Caco-2 (cell line): ENCODE data around the gene PDZD2. TPM values are rescaled to one million over a fixed set of nuclear protein-coding genes. Genes with fewer than 3 reads are reported as not detected.

Source experiments
- BruUV-seq: library from RNA; stranded (reverse); fragments of 400-500 nt; replicated peaks from 2 replicates; lab custom pipeline; 2021; lab: Mats Ljungman, UMichigan
- CTCF ChIA-PET: fragments of 300-600 bp; sonication (Branson Sonifier 250); formaldehyde crosslinking; loops from one replicate; lab custom pipeline; 2022; ENCODE audit warnings: antibody characterized with exemption; lab: Charles Lee
- POLR2A ChIA-PET: fragments of 300-600 bp; sonication (Branson Sonifier 250); formaldehyde crosslinking; loops from one replicate; lab custom pipeline; 2022; ENCODE audit warnings: antibody characterized with exemption; lab: Charles Lee
- DNase-seq, 2 experiments: peaks; one replicate each; pipeline versions ENCODE4 v3.0.0 to v3.0.0-alpha.2; 2020 to 2022
- H3K27me3 ChIP-seq: replicated peaks from 2 replicates; pipeline ENCODE4 v1.6.0; 2011; ENCODE audit warnings: low read length; ENCODE audit not compliant: control insufficient read depth, insufficient read depth
- H3K36me3 ChIP-seq: 2 replicates; pipeline ENCODE4 v1.5.1; 2011; ENCODE audit warnings: low read length; ENCODE audit not compliant: control insufficient read depth, insufficient read depth
- H3K4me1 ChIP-seq: fragments of 250-450 bp; sonication (Bioruptor Pico); 2 replicates; pipeline ENCODE4 v1.5.1; 2020; ENCODE audit warnings: mild to moderate bottlenecking
- H3K4me3 ChIP-seq: 2 replicates; pipeline ENCODE4 v1.5.1; 2011; ENCODE audit warnings: low read depth, mild to moderate bottlenecking, control low read depth, low read length
- H3K9me3 ChIP-seq: fragments of 250-450 bp; sonication (Bioruptor Pico); 2 replicates; pipeline ENCODE4 v1.5.1; 2020; ENCODE audit warnings: mild to moderate bottlenecking, moderate library complexity
- H3K27ac Mint-ChIP-seq: one replicate; pipeline ENCODE4 v1.8.0; 2022; ENCODE audit warnings: mixed read lengths; ENCODE audit not compliant: unreplicated experiment
- H3K27me3 Mint-ChIP-seq: one replicate; pipeline ENCODE4 v1.8.0; 2022; ENCODE audit warnings: mixed read lengths; ENCODE audit not compliant: insufficient read depth, unreplicated experiment
- H3K36me3 Mint-ChIP-seq: one replicate; pipeline ENCODE4 v1.8.0; 2022; ENCODE audit warnings: mild to moderate bottlenecking, mixed read lengths; ENCODE audit not compliant: insufficient read depth, unreplicated experiment
- H3K4me1 Mint-ChIP-seq: one replicate; pipeline ENCODE4 v1.8.0; 2022; ENCODE audit warnings: low read depth, mixed read lengths; ENCODE audit not compliant: unreplicated experiment
- H3K4me3 Mint-ChIP-seq: one replicate; pipeline ENCODE4 v1.8.0; 2022; ENCODE audit warnings: mild to moderate bottlenecking, moderate library complexity, mixed read lengths; ENCODE audit not compliant: unreplicated experiment
- H3K9me3 Mint-ChIP-seq: one replicate; pipeline ENCODE4 v1.8.0; 2022; ENCODE audit warnings: mixed read lengths; ENCODE audit not compliant: unreplicated experiment
- intact Hi-C: fragments of 100-400 bp; cut with micrococcal nuclease; formaldehyde crosslinking; loops from one replicate; pipeline ENCODE4 v1.10.0; 2022; ENCODE audit not compliant: unreplicated experiment
- total RNA-seq: library from RNA; stranded (reverse); gene quantifications from 2 replicates; pipeline ENCODE4 v1.2.3, GENCODE V29; 2022
- TF ChIP-seq, protein P1 (sequence below), 2 experiments: fragments of 200-600 bp in 1 of 2; IDR thresholded peaks; 1 replicate in 1 of 2; 2 replicates in 1 of 2; pipeline versions ENCODE4 v1.5.1 to v1.8.0; 2011 to 2022; ENCODE audit warnings: antibody characterized with exemption in 1 of 2, control low read depth in 1 of 2, inconsistent platforms in 1 of 2, low read depth in 1 of 2, low read length in 1 of 2, mild to moderate bottlenecking in 1 of 2, moderate library complexity in 1 of 2; ENCODE audit not compliant: insufficient read depth in 1 of 2, severe bottlenecking in 1 of 2, unreplicated experiment in 1 of 2

The PDZD2 gene
- total RNA-seq, 1 experiment from 2014 or later, result 0.16 TPM

DNA sequence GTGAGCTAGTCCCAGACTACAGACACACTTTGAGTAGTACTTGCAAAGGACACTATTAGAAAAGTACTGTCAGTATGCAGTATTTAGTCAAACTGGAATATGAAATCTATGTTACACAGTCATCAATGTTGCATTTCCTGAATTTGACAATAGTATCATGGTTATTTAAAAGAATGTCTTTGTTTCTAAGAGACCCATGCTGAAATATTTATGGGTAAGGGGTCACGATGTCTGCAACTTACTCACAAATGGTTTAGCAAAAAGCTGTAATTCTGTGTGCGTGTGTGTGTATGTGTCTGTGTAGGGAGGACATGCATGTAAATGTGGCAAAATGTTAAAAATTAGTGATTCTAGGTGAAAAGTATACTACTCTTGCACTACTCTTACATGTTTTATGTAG lies 429.6 kb downstream of the PDZD2 start:
- TF ChIP-seq, protein P1, sequence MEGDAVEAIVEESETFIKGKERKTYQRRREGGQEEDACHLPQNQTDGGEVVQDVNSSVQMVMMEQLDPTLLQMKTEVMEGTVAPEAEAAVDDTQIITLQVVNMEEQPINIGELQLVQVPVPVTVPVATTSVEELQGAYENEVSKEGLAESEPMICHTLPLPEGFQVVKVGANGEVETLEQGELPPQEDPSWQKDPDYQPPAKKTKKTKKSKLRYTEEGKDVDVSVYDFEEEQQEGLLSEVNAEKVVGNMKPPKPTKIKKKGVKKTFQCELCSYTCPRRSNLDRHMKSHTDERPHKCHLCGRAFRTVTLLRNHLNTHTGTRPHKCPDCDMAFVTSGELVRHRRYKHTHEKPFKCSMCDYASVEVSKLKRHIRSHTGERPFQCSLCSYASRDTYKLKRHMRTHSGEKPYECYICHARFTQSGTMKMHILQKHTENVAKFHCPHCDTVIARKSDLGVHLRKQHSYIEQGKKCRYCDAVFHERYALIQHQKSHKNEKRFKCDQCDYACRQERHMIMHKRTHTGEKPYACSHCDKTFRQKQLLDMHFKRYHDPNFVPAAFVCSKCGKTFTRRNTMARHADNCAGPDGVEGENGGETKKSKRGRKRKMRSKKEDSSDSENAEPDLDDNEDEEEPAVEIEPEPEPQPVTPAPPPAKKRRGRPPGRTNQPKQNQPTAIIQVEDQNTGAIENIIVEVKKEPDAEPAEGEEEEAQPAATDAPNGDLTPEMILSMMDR (IDR thresholded peaks at IDR 0.05; ENCODE audit: insufficient read depth in 1 of 2, low read depth in 1 of 2, low read length in 1 of 2, severe bottlenecking in 1 of 2, unreplicated experiment in 1 of 2), result no peak
- intact Hi-C loops, result no loop called here
- CTCF ChIA-PET, result interaction anchor here (0.7 kb wide), 1 partner anchor 245 kb away, joined by 3 read pairs; no protein-coding TSS in a partner anchor

DNA sequence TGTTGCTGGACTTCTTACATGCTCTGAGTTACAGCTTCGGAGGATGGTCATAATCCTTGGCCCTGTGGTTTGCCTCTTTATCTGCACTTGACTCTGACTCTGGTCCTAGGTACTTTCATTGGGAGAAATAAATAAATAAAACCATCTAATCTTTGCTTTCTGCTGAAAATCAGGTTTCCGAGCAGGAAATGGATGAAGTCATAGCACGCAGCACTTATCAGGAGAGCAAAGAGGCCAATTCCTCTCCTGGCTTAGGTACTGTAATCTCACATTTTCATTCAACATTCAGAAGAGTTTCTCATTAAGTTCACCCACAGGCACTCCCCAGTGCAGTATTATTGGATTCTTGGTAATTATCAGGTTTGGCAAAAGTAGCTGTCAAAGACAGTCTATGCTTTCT lies 430.5 kb downstream of the PDZD2 start:
- H3K27ac Mint-ChIP-seq, result no peak overlapping the region
- DNase-seq, result no peak
- Histone ChIP-seq H3K4me1 (no peaks in the 10 kb centered on the region), H3K9me3 (no peaks in the 10 kb centered on the region), H3K4me3 (no peak overlapping the region), H3K36me3 (no peaks in the 10 kb centered on the region), H3K27me3 (no peaks in the 10 kb centered on the region)
- intact Hi-C loops, result no loop called here
- no peaks in the 10 kb centered on the region for H3K36me3 Mint-ChIP-seq
- TF ChIP-seq, protein P1 (IDR thresholded peaks at IDR 0.05; ENCODE audit: insufficient read depth in 1 of 2, low read depth in 1 of 2, low read length in 1 of 2, severe bottlenecking in 1 of 2, unreplicated experiment in 1 of 2), result no peak
- no peaks in the 10 kb centered on the region for H3K4me1 Mint-ChIP-seq
- BruUV-seq, result no TSS peak
- POLR2A ChIA-PET, result no interaction called here
- peaks cover 7% of the 10 kb centered on the region for H3K27me3 Mint-ChIP-seq
- no peaks in the 10 kb centered on the region for H3K9me3 Mint-ChIP-seq
- CTCF ChIA-PET, result no interaction called here
- H3K4me3 Mint-ChIP-seq, result no peak overlapping the region

More for the DNA sequence above, 429.6 kb downstream of the PDZD2 start:
- H3K4me1 ChIP-seq, result no peaks in the 10 kb centered on the region
- DNase-seq, result no peak
- Mint-ChIP-seq H3K4me3 (no peak overlapping the region), H3K9me3 (no peaks in the 10 kb centered on the region), H3K4me1 (no peaks in the 10 kb centered on the region), H3K27me3 (peaks cover 7% of the 10 kb centered on the region), H3K27ac (no peak overlapping the region), H3K36me3 (no peaks in the 10 kb centered on the region)
- no TSS peak for BruUV-seq
- H3K4me3 ChIP-seq, result no peak overlapping the region
- H3K27me3 ChIP-seq, result no peaks in the 10 kb centered on the region
- H3K9me3 ChIP-seq, result no peaks in the 10 kb centered on the region
- H3K36me3 ChIP-seq, result no peaks in the 10 kb centered on the region
- POLR2A ChIA-PET, result no interaction called here

- TF ChIP-seq, protein P1 (IDR thresholded peaks at IDR 0.05; ENCODE audit: insufficient read depth in 1 of 2, low read depth in 1 of 2, low read length in 1 of 2, severe bottlenecking in 1 of 2, unreplicated experiment in 1 of 2), result no peak
- no peak for DNase-seq
- CTCF ChIA-PET, result no interaction called here
- H3K27ac Mint-ChIP-seq, result no peak overlapping the region
- no peaks in the 10 kb centered on the region for H3K4me1 Mint-ChIP-seq
- H3K4me3 Mint-ChIP-seq, result no peak overlapping the region
- Histone ChIP-seq H3K27me3 (no peaks in the 10 kb centered on the region), H3K36me3 (no peaks in the 10 kb centered on the region), H3K4me1 (no peaks in the 10 kb centered on the region), H3K4me3 (no peak overlapping the region), H3K9me3 (no peaks in the 10 kb centered on the region)
- H3K36me3 Mint-ChIP-seq, result no peaks in the 10 kb centered on the region
- H3K27me3 Mint-ChIP-seq, result peaks cover 4% of the 10 kb centered on the region
- intact Hi-C loops, result loop anchor here (10.0 kb wide), 1 partner anchor 543 kb away; no protein-coding TSS in a partner anchor
- BruUV-seq, result no TSS peak
- H3K9me3 Mint-ChIP-seq, result no peaks in the 10 kb centered on the region
- POLR2A ChIA-PET, result no interaction called here
These were observed 432.5 kb downstream of the PDZD2 start for GRCh38 chr5:32071351-32071944.
